SK-N-SH treated with all-trans-retinoic acid at 6 μM for 48 hours (cell line): ENCODE data around the gene ST6GALNAC3.
"Not testable (repeated sequence)": the region's sequence is repeated elsewhere in the genome, so short reads cannot be mapped to it uniquely, and the experiment has no call there.

ENCODE experiments used
- ATAC-seq: fragments of 200-7000 bp; cut with Tn5 transposase; 3 replicates; pipeline ENCODE4 v1.9.1; 2020; ENCODE audit warnings: mild to moderate bottlenecking, moderate library complexity
- ARNTL ChIP-seq: fragments of 450-650 bp; formaldehyde crosslinking; IDR thresholded peaks from 2 replicates; pipeline ENCODE4 v1.5.0; 2020; ENCODE audit warnings: low read depth, mild to moderate bottlenecking, moderate library complexity, borderline replicate concordance
- BACH2 ChIP-seq: fragments of 250-450 bp; sonication (Bioruptor Pico); IDR thresholded peaks from 2 replicates; pipeline ENCODE4 v1.9.0; 2021; ENCODE audit warnings: mild to moderate bottlenecking, borderline replicate concordance
- CSDC2 ChIP-seq: fragments of 250-450 bp; sonication (Bioruptor Pico); IDR thresholded peaks from 2 replicates; pipeline ENCODE4 v1.5.0; 2020; ENCODE audit warnings: mild to moderate bottlenecking, moderate library complexity
- ESRRG ChIP-seq: fragments of 250-450 bp; sonication (Bioruptor Pico); IDR thresholded peaks from 2 replicates; pipeline ENCODE4 v1.6.1; 2021; ENCODE audit warnings: mild to moderate bottlenecking
- GLIS3 ChIP-seq: fragments of 250-450 bp; sonication (Bioruptor Pico); IDR thresholded peaks from 2 replicates; pipeline ENCODE4 v1.5.0; 2020; ENCODE audit warnings: mild to moderate bottlenecking, moderate library complexity
- ISL1 ChIP-seq: fragments of 250-450 bp; sonication (Bioruptor Pico); IDR thresholded peaks from 2 replicates; pipeline ENCODE4 v2.1.2; 2022; ENCODE audit warnings: mild to moderate bottlenecking, moderate library complexity
- OSR1 ChIP-seq: fragments of 250-450 bp; sonication (Bioruptor Pico); IDR thresholded peaks from 2 replicates; pipeline ENCODE4 v1.8.0; 2022; ENCODE audit warnings: moderate library complexity, mild to moderate bottlenecking, inconsistent platforms
- PPARA ChIP-seq: fragments of 250-450 bp; sonication (Bioruptor Pico); IDR thresholded peaks from 2 replicates; pipeline ENCODE4 v1.5.0; 2020; ENCODE audit warnings: mild to moderate bottlenecking, borderline replicate concordance
- RARB ChIP-seq: fragments of 250-450 bp; sonication (Bioruptor Pico); IDR thresholded peaks from 2 replicates; pipeline ENCODE4 v1.8.0; 2021; ENCODE audit warnings: mild to moderate bottlenecking, moderate library complexity
- TCF4 ChIP-seq: fragments of 250-450 bp; sonication (Bioruptor Pico); IDR thresholded peaks from 2 replicates; pipeline ENCODE4 v1.8.0; 2021; ENCODE audit warnings: mild to moderate bottlenecking, moderate library complexity, borderline replicate concordance
- TOX ChIP-seq: fragments of 250-450 bp; sonication (Bioruptor Pico); IDR thresholded peaks from 2 replicates; pipeline ENCODE4 v1.8.0; 2021; ENCODE audit warnings: mild to moderate bottlenecking, moderate library complexity, borderline replicate concordance
- ZC3H10 ChIP-seq: fragments of 250-450 bp; sonication (Bioruptor Pico); IDR thresholded peaks from 2 replicates; pipeline ENCODE4 v1.5.1; 2021; ENCODE audit warnings: mild to moderate bottlenecking, moderate library complexity
- ZFP3 ChIP-seq: fragments of 250-450 bp; sonication (Bioruptor Pico); IDR thresholded peaks from 2 replicates; pipeline ENCODE4 v1.5.0; 2020; ENCODE audit warnings: mild to moderate bottlenecking, moderate library complexity
- ZFP30 ChIP-seq: fragments of 450-650 bp; formaldehyde crosslinking; IDR thresholded peaks from 2 replicates; pipeline ENCODE4 v1.5.0; 2022; ENCODE audit warnings: mild to moderate bottlenecking, moderate library complexity
- ZNF565 ChIP-seq: fragments of 450-650 bp; formaldehyde crosslinking; conservative IDR thresholded peaks from 2 replicates; pipeline ENCODE4 v1.5.0; 2020; ENCODE audit warnings: low read depth, mild to moderate bottlenecking, moderate library complexity
- ZNF70 ChIP-seq: fragments of 450-650 bp; formaldehyde crosslinking; IDR thresholded peaks from 2 replicates; pipeline ENCODE4 v1.5.0; 2020; ENCODE audit warnings: mild to moderate bottlenecking, moderate library complexity
- ZNF8 ChIP-seq: fragments of 450-650 bp; formaldehyde crosslinking; IDR thresholded peaks from 2 replicates; pipeline ENCODE4 v1.5.0; 2020; ENCODE audit warnings: mild to moderate bottlenecking, moderate library complexity
- TF ChIP-seq, protein P1 (sequence below): fragments of 250-450 bp; sonication (Bioruptor Pico); IDR thresholded peaks from 2 replicates; pipeline ENCODE4 v1.5.1; 2020; ENCODE audit warnings: low read depth, mild to moderate bottlenecking, moderate library complexity
- TF ChIP-seq, protein P2 (sequence below): fragments of 250-450 bp; sonication (Bioruptor Pico); IDR thresholded peaks from 2 replicates; pipeline ENCODE4 v1.8.0; 2020; ENCODE audit warnings: mild to moderate bottlenecking, moderate library complexity, borderline replicate concordance
- TF ChIP-seq, protein P3 (sequence below): fragments of 250-450 bp; sonication (Bioruptor Pico); IDR thresholded peaks from 2 replicates; pipeline ENCODE4 v1.8.0; 2021; ENCODE audit warnings: low read depth, mild to moderate bottlenecking, moderate library complexity, borderline replicate concordance
- TF ChIP-seq, protein P4 (sequence below): fragments of 250-450 bp; sonication (Bioruptor Pico); IDR thresholded peaks from 2 replicates; pipeline ENCODE4 v1.5.0; 2020; ENCODE audit warnings: mild to moderate bottlenecking, moderate library complexity
- TF ChIP-seq, protein P5 (sequence below): fragments of 250-450 bp; sonication (Bioruptor Pico); IDR thresholded peaks from 2 replicates; pipeline ENCODE4 v1.5.1; 2021; ENCODE audit warnings: mild to moderate bottlenecking, moderate library complexity

ST6GALNAC3 gene

DNA sequence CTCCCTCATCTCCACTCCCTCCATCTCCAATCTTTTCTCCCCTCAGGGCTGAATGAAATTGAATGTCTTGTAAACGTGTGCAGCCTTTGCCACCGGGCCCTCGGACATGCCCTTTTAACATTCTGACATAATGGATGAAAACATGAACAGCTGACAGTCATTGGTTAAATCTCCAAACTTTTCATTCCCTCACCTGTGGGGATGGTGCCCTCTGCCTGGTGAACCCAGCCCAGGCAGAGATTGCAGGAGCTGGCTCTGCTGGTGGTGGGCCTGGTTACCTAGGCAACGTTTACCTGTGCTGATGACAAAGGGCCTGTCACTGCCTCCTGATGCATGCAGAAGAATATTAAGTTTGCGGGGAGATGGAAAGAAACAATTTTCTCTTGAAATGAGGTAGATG is 21.3 kb downstream of the ST6GALNAC3 start:
- no peak for ATAC-seq
- TF ChIP-seq TCF4, result no peak
- no peak for TF ChIP-seq RARB (CRISPR knock-in tag)
- no peak for TF ChIP-seq TOX (CRISPR knock-in tag)
- TF ChIP-seq ARNTL (CRISPR knock-in tag), result no peak
- TF ChIP-seq ZC3H10 (CRISPR knock-in tag), result no peak
- no peak for TF ChIP-seq OSR1 (CRISPR knock-in tag)
- TF ChIP-seq, protein P1, sequence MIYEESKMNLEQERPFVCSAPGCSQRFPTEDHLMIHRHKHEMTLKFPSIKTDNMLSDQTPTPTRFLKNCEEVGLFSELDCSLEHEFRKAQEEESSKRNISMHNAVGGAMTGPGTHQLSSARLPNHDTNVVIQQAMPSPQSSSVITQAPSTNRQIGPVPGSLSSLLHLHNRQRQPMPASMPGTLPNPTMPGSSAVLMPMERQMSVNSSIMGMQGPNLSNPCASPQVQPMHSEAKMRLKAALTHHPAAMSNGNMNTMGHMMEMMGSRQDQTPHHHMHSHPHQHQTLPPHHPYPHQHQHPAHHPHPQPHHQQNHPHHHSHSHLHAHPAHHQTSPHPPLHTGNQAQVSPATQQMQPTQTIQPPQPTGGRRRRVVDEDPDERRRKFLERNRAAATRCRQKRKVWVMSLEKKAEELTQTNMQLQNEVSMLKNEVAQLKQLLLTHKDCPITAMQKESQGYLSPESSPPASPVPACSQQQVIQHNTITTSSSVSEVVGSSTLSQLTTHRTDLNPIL (CRISPR knock-in tag), result no peak
- no peak for TF ChIP-seq ZNF8
- TF ChIP-seq ISL1 (CRISPR knock-in tag), result no peak
- TF ChIP-seq, protein P2, sequence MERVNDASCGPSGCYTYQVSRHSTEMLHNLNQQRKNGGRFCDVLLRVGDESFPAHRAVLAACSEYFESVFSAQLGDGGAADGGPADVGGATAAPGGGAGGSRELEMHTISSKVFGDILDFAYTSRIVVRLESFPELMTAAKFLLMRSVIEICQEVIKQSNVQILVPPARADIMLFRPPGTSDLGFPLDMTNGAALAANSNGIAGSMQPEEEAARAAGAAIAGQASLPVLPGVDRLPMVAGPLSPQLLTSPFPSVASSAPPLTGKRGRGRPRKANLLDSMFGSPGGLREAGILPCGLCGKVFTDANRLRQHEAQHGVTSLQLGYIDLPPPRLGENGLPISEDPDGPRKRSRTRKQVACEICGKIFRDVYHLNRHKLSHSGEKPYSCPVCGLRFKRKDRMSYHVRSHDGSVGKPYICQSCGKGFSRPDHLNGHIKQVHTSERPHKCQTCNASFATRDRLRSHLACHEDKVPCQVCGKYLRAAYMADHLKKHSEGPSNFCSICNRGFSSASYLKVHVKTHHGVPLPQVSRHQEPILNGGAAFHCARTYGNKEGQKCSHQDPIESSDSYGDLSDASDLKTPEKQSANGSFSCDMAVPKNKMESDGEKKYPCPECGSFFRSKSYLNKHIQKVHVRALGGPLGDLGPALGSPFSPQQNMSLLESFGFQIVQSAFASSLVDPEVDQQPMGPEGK (CRISPR knock-in tag), result no peak
- no peak for TF ChIP-seq ZFP30 (CRISPR knock-in tag)
- no peak for TF ChIP-seq GLIS3 (CRISPR knock-in tag)
- TF ChIP-seq ZNF565 (CRISPR knock-in tag), result no peak
- TF ChIP-seq ZFP3 (CRISPR knock-in tag), result no peak
- TF ChIP-seq, protein P3, sequence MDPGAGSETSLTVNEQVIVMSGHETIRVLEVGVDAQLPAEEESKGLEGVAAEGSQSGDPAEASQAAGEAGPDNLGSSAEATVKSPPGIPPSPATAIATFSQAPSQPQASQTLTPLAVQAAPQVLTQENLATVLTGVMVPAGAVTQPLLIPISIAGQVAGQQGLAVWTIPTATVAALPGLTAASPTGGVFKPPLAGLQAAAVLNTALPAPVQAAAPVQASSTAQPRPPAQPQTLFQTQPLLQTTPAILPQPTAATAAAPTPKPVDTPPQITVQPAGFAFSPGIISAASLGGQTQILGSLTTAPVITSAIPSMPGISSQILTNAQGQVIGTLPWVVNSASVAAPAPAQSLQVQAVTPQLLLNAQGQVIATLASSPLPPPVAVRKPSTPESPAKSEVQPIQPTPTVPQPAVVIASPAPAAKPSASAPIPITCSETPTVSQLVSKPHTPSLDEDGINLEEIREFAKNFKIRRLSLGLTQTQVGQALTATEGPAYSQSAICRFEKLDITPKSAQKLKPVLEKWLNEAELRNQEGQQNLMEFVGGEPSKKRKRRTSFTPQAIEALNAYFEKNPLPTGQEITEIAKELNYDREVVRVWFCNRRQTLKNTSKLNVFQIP (CRISPR knock-in tag), result no peak
- TF ChIP-seq, protein P4, sequence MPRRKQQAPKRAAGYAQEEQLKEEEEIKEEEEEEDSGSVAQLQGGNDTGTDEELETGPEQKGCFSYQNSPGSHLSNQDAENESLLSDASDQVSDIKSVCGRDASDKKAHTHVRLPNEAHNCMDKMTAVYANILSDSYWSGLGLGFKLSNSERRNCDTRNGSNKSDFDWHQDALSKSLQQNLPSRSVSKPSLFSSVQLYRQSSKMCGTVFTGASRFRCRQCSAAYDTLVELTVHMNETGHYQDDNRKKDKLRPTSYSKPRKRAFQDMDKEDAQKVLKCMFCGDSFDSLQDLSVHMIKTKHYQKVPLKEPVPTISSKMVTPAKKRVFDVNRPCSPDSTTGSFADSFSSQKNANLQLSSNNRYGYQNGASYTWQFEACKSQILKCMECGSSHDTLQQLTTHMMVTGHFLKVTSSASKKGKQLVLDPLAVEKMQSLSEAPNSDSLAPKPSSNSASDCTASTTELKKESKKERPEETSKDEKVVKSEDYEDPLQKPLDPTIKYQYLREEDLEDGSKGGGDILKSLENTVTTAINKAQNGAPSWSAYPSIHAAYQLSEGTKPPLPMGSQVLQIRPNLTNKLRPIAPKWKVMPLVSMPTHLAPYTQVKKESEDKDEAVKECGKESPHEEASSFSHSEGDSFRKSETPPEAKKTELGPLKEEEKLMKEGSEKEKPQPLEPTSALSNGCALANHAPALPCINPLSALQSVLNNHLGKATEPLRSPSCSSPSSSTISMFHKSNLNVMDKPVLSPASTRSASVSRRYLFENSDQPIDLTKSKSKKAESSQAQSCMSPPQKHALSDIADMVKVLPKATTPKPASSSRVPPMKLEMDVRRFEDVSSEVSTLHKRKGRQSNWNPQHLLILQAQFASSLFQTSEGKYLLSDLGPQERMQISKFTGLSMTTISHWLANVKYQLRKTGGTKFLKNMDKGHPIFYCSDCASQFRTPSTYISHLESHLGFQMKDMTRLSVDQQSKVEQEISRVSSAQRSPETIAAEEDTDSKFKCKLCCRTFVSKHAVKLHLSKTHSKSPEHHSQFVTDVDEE (CRISPR knock-in tag), result no peak
- TF ChIP-seq, protein P5, sequence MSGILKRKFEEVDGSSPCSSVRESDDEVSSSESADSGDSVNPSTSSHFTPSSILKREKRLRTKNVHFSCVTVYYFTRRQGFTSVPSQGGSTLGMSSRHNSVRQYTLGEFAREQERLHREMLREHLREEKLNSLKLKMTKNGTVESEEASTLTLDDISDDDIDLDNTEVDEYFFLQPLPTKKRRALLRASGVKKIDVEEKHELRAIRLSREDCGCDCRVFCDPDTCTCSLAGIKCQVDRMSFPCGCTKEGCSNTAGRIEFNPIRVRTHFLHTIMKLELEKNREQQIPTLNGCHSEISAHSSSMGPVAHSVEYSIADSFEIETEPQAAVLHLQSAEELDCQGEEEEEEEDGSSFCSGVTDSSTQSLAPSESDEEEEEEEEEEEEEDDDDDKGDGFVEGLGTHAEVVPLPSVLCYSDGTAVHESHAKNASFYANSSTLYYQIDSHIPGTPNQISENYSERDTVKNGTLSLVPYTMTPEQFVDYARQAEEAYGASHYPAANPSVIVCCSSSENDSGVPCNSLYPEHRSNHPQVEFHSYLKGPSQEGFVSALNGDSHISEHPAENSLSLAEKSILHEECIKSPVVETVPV (CRISPR knock-in tag), result no peak
- TF ChIP-seq ESRRG (CRISPR knock-in tag), result no peak
- TF ChIP-seq PPARA (CRISPR knock-in tag), result no peak

DNA sequence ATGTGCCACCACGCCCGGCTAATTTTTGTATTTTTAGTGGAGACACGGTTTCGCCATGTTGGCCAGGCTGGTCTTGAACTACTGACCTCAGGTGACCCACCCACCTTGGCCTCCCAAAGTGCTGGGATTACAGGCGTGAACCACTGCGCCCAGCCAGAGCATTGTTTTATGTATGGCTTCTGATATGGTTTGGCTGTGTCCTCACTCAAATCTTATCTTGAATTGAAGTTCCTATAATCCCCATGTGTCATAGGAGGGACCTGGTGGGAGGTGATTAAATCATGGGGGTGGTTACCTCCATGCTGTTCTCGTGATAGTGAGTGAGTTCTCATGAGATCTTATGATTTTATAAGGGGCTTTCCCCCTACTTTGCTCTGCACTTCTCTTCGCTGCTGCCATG is 22.5 kb downstream of the ST6GALNAC3 start:
- ATAC-seq, result not testable (repeated sequence)

DNA sequence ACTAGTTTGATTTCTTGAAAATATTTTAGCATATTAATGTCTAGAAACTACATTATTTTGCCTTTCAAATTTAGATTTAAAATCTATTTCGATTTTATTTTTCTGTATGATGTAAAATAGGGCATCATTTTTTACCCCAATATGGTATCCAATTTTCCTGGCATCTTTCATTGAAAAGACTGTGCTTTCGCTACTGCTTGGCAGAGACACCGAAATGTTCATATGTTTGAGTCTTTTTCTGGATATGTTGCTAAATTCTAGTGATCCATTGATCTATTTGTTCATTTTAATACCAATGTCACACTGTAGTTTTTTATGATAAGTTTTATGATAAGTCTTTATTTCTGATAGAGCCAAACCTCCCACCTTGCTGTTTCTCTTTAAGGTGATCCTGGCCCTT is 24.3 kb downstream of the ST6GALNAC3 start:
- TF ChIP-seq ZNF70 (CRISPR knock-in tag) (no peak), ZFP30 (CRISPR knock-in tag) (no peak), ZNF8 (no peak)
- ATAC-seq, result no peak

DNA sequence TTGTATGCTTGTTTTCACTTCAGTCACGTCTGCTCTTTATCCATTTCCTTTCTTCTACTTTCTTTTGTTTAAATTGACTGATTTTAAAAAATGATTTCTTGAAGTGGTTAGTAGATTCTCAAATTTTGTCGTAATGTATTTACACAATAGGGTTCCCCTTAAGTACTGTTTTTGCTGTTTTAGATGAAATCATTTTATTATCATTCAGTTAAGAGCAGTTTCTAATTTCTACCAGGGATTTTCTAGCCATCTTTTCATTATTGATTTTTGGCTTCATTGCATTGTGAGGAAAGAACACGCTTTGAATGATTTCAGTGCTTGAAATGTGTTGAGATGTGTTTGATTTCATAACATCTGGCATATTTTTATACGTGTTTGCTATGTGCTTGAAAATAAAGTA is 27.0 kb downstream of the ST6GALNAC3 start:
- ATAC-seq, result no peak
- TF ChIP-seq TCF4 (no peak), CSDC2 (no peak), ZC3H10 (CRISPR knock-in tag) (no peak), BACH2 (no peak), ESRRG (CRISPR knock-in tag) (no peak)
- TF ChIP-seq, protein P3 (CRISPR knock-in tag), result no peak
